CD4-positive, alpha-beta memory T cell (primary cell): ENCODE data around the gene HTD2. TPM values are rescaled to one million over a fixed set of nuclear protein-coding genes. Genes with fewer than 3 reads are reported as not detected.
"Not testable (repeated sequence)": the region's sequence is repeated elsewhere in the genome, so short reads cannot be mapped to it uniquely, and the experiment has no call there.

ENCODE experiments used
- CTCF ChIA-PET: fragments of 350-600 bp; sonication (Branson Sonifier 250); formaldehyde crosslinking; loops from one replicate; lab custom pipeline; 2021; ENCODE audit warnings: inconsistent platforms; ENCODE audit not compliant: partially characterized antibody; lab: Charles Lee
- POLR2A ChIA-PET: fragments of 350-600 bp; sonication (Branson Sonifier 250); formaldehyde crosslinking; loops from one replicate; lab custom pipeline; 2021; ENCODE audit not compliant: partially characterized antibody; lab: Charles Lee
- DNase-seq, 5 donors: peaks; one replicate each; pipeline versions ENCODE4 v3.0.0 to v3.0.0-alpha.2; 2020 to 2022; ENCODE audit warnings: mixed read lengths in 1 of 5
- H3K27ac ChIP-seq: one replicate; pipeline ENCODE4 v1.7.0; 2013; ENCODE audit warnings: low read depth, low read length
- H3K27me3 ChIP-seq: 2 replicates; pipeline ENCODE4 v1.7.0; 2013; ENCODE audit warnings: mild to moderate bottlenecking, low read length, moderate library complexity; ENCODE audit not compliant: insufficient read depth
- H3K36me3 ChIP-seq: 2 replicates; pipeline ENCODE4 v1.7.0; 2013; ENCODE audit warnings: mild to moderate bottlenecking, low read length, moderate library complexity; ENCODE audit not compliant: insufficient read depth
- H3K4me1 ChIP-seq: 2 replicates; pipeline ENCODE4 v1.7.0; 2013; ENCODE audit warnings: mild to moderate bottlenecking, low read length, moderate library complexity; ENCODE audit not compliant: insufficient read depth
- H3K4me3 ChIP-seq, 2 donors: one replicate each; pipeline ENCODE4 v1.7.0; 2013; ENCODE audit warnings: low read length in 2 of 2, mild to moderate bottlenecking in 1 of 2
- H3K9me3 ChIP-seq, 2 donors: one replicate each; pipeline ENCODE4 v1.7.0; 2013; ENCODE audit warnings: low read length in 2 of 2, control low read depth in 1 of 2; ENCODE audit not compliant: control insufficient read depth in 1 of 2
- H3K27ac Mint-ChIP-seq, 7 donors: one replicate each; pipeline ENCODE4 v1.8.0; 2020 to 2021; ENCODE audit warnings: mixed read lengths in 7 of 7, mild to moderate bottlenecking in 6 of 7, inconsistent platforms in 3 of 7, moderate library complexity in 3 of 7
- H3K27me3 Mint-ChIP-seq, 2 donors: one replicate each; pipeline ENCODE4 v1.8.0; 2020 to 2021; ENCODE audit warnings: mixed read lengths in 2 of 2
- H3K36me3 Mint-ChIP-seq, 2 donors: one replicate each; pipeline ENCODE4 v1.8.0; 2020 to 2021; ENCODE audit warnings: mixed read lengths in 2 of 2, inconsistent platforms in 1 of 2, mild to moderate bottlenecking in 1 of 2
- H3K4me1 Mint-ChIP-seq, 4 donors: one replicate each; pipeline ENCODE4 v1.8.0; 2020 to 2021; ENCODE audit warnings: mixed read lengths in 4 of 4, mild to moderate bottlenecking in 1 of 4
- H3K4me3 Mint-ChIP-seq, 8 donors: one replicate each; pipeline ENCODE4 v1.8.0; 2020 to 2021; ENCODE audit warnings: mixed read lengths in 8 of 8, mild to moderate bottlenecking in 7 of 8, moderate library complexity in 6 of 8, inconsistent platforms in 3 of 8
- H3K9me3 Mint-ChIP-seq, 8 donors: one replicate each; pipeline ENCODE4 v1.8.0; 2020 to 2021; ENCODE audit warnings: mixed read lengths in 8 of 8, mild to moderate bottlenecking in 5 of 8, inconsistent platforms in 3 of 8, moderate library complexity in 1 of 8
- intact Hi-C: fragments of 100-400 bp; cut with micrococcal nuclease; formaldehyde crosslinking; loops from one replicate; pipeline ENCODE4 v1.15.1; 2023
- polyA plus RNA-seq, 2 donors: library from polyadenylated mRNA; unstranded; fragments of 300-500 nt; fragmentation: Illumina TruSeq; gene quantifications; one replicate each; pipeline ENCODE4 v1.2.3, GENCODE V29; 2021
- total RNA-seq, 2 experiments: library from RNA; stranded (reverse); gene quantifications; one replicate each; pipeline ENCODE4 v1.2.3, GENCODE V29; 2021

Gene HTD2
- total and polyA plus RNA-seq, 4 experiments from 2014 or later: 9.2 to 28.8 (median 17.8) TPM

GRCh38 chr3:58336135-58336882 lies 30.0 kb downstream of the HTD2 start:
- H3K4me1 ChIP-seq: peaks cover 30% of the 10 kb centered on the region
- H3K4me1 Mint-ChIP-seq: peaks cover 23 to 49% (median 32%) of the 10 kb centered on the region in 4 donors

GRCh38 chr3:58337190-58337589 lies 30.9 kb downstream of the HTD2 start:
- H3K27me3 Mint-ChIP-seq: no peaks in the 10 kb centered on the region
- H3K36me3 Mint-ChIP-seq: peaks cover 15 to 17% of the 10 kb centered on the region in 2 donors
- H3K9me3 Mint-ChIP-seq: no peaks in the 10 kb centered on the region
- no peak overlapping the region for H3K4me3 Mint-ChIP-seq
- Histone ChIP-seq H3K9me3 (no peaks in the 10 kb centered on the region), H3K27ac (no peak overlapping the region), H3K4me1 (peaks cover 26% of the 10 kb centered on the region), H3K4me3 (no peak overlapping the region), H3K27me3 (no peaks in the 10 kb centered on the region), H3K36me3 (no peaks in the 10 kb centered on the region)
- no peak for DNase-seq
- H3K4me1 Mint-ChIP-seq: peaks cover 22 to 43% (median 28%) of the 10 kb centered on the region in 4 donors
- no peak overlapping the region for H3K27ac Mint-ChIP-seq
- POLR2A ChIA-PET: no interaction called here
- intact Hi-C loops: no loop called here
- CTCF ChIA-PET: interaction anchor here (0.7 to 6.2 kb wide), 6 partner anchors 15 to 195 kb away, joined by 3 to 47 read pairs (median 6); partner anchors contain the start of genes HTD2, KCTD6 and RPP14

More at GRCh38 chr3:58336135-58336882, 30.0 kb downstream of the HTD2 start:
- Mint-ChIP-seq H3K27me3 (no peaks in the 10 kb centered on the region), H3K4me3 (no peak overlapping the region), H3K9me3 (no peaks in the 10 kb centered on the region), H3K27ac (peak overlapping the region in 2 of 7 donors; percentile 19 to 42), H3K36me3 (peaks cover 14 to 15% of the 10 kb centered on the region in 2 donors)
- Histone ChIP-seq H3K36me3 (no peaks in the 10 kb centered on the region), H3K27me3 (no peaks in the 10 kb centered on the region), H3K4me3 (no peak overlapping the region), H3K27ac (no peak overlapping the region), H3K9me3 (no peaks in the 10 kb centered on the region)
- POLR2A ChIA-PET: interaction anchor here (1.5 to 1.6 kb wide), 2 partner anchors 13 to 30 kb away, joined by 4 read pairs; partner anchors contain the start of genes HTD2 and RPP14
- intact Hi-C loops: no loop called here
- no peak for DNase-seq
- CTCF ChIA-PET: interaction anchor here (0.8 to 6.2 kb wide), 8 partner anchors 10 to 196 kb away, joined by 3 to 47 read pairs (median 6); partner anchors contain the start of genes HTD2, KCTD6 and RPP14

GRCh38 chr3:58339146-58339545 lies 32.8 kb downstream of the HTD2 start:
- H3K27me3 Mint-ChIP-seq, H3K9me3 Mint-ChIP-seq, H3K4me3 ChIP-seq, H3K27ac ChIP-seq, DNase-seq, H3K4me3 Mint-ChIP-seq, H3K27me3 ChIP-seq, H3K27ac Mint-ChIP-seq, H3K9me3 ChIP-seq, H3K36me3 ChIP-seq, intact Hi-C loops: not testable (repeated sequence)
- ChIA-PET CTCF (interaction anchor here (1.6 kb wide), 1 partner anchor 33 kb away, joined by 7 read pairs; the partner anchor contains the start of genes HTD2 and RPP14), POLR2A (interaction anchor here (0.7 kb wide), 1 partner anchor 174 kb away, joined by 3 read pairs; no protein-coding TSS in a partner anchor)
- H3K36me3 Mint-ChIP-seq: peaks cover 17% of the 10 kb centered on the region in 2 donors
- H3K4me1 ChIP-seq: peaks cover 15% of the 10 kb centered on the region
- H3K4me1 Mint-ChIP-seq: peaks cover 17 to 34% (median 20%) of the 10 kb centered on the region in 4 donors

- no peaks in the 10 kb centered on the region for H3K9me3 ChIP-seq
- Mint-ChIP-seq H3K27me3 (no peaks in the 10 kb centered on the region), H3K36me3 (peaks cover 14 to 17% of the 10 kb centered on the region in 2 donors), H3K4me3 (no peak overlapping the region), H3K4me1 (peaks cover 5 to 24% (median 8%) of the 10 kb centered on the region in 4 donors), H3K9me3 (no peaks in the 10 kb centered on the region), H3K27ac (no peak overlapping the region)
- intact Hi-C loops: no loop called here
- ChIA-PET CTCF (interaction anchor here (1.0 to 1.3 kb wide), 2 partner anchors 16 to 34 kb away, joined by 3 to 4 read pairs; partner anchors contain the start of genes HTD2 and RPP14), POLR2A (no interaction called here)
- DNase-seq: no peak
- no peaks in the 10 kb centered on the region for H3K4me1 ChIP-seq
- H3K4me3 ChIP-seq: no peak overlapping the region
- no peaks in the 10 kb centered on the region for H3K27me3 ChIP-seq
- H3K36me3 ChIP-seq: no peaks in the 10 kb centered on the region
- no peak overlapping the region for H3K27ac ChIP-seq
These were observed 34.4 kb downstream of the HTD2 start for GRCh38 chr3:58340594-58341244.

GRCh38 chr3:58341376-58341775 lies 35.1 kb downstream of the HTD2 start:
- H3K9me3 Mint-ChIP-seq: no peaks in the 10 kb centered on the region
- no peaks in the 10 kb centered on the region for H3K27me3 Mint-ChIP-seq
- no peak overlapping the region for H3K27ac ChIP-seq
- POLR2A ChIA-PET: no interaction called here
- H3K4me1 ChIP-seq: no peaks in the 10 kb centered on the region
- H3K4me3 Mint-ChIP-seq: no peak overlapping the region
- no peak overlapping the region for H3K4me3 ChIP-seq
- CTCF ChIA-PET: interaction anchor here (1.0 to 1.3 kb wide), 2 partner anchors 17 to 35 kb away, joined by 3 to 4 read pairs; partner anchors contain the start of genes HTD2 and RPP14
- intact Hi-C loops: no loop called here
- no peak overlapping the region for H3K27ac Mint-ChIP-seq
- H3K36me3 ChIP-seq: no peaks in the 10 kb centered on the region
- H3K27me3 ChIP-seq: no peaks in the 10 kb centered on the region
- DNase-seq: no peak
- H3K4me1 Mint-ChIP-seq: peaks cover 2 to 17% (median 9%) of the 10 kb centered on the region in 4 donors
- H3K9me3 ChIP-seq: no peaks in the 10 kb centered on the region
- H3K36me3 Mint-ChIP-seq: peaks cover 14% of the 10 kb centered on the region in 2 donors

GRCh38 chr3:58342676-58343075 lies 36.4 kb downstream of the HTD2 start:
- H3K27ac Mint-ChIP-seq: no peak overlapping the region
- H3K4me1 ChIP-seq: no peaks in the 10 kb centered on the region
- POLR2A ChIA-PET: no interaction called here
- peaks cover 5 to 16% (median 8%) of the 10 kb centered on the region in 4 donors for H3K4me1 Mint-ChIP-seq
- H3K9me3 ChIP-seq: no peaks in the 10 kb centered on the region
- H3K9me3 Mint-ChIP-seq: no peaks in the 10 kb centered on the region
- H3K27ac ChIP-seq: no peak overlapping the region
- no peak overlapping the region for H3K4me3 ChIP-seq
- DNase-seq: no peak
- no peaks in the 10 kb centered on the region for H3K36me3 ChIP-seq
- no peak overlapping the region for H3K4me3 Mint-ChIP-seq
- H3K36me3 Mint-ChIP-seq: peaks cover 14 to 16% of the 10 kb centered on the region in 2 donors
- no peaks in the 10 kb centered on the region for H3K27me3 ChIP-seq
- no peaks in the 10 kb centered on the region for H3K27me3 Mint-ChIP-seq
- CTCF ChIA-PET: interaction anchor here (1.8 kb wide), 1 partner anchor 37 kb away, joined by 5 read pairs; the partner anchor contains the start of genes HTD2 and RPP14
- intact Hi-C loops: no loop called here

- no peaks in the 10 kb centered on the region for H3K27me3 ChIP-seq
- no peaks in the 10 kb centered on the region for H3K9me3 Mint-ChIP-seq
- CTCF ChIA-PET: no interaction called here
- no peaks in the 10 kb centered on the region for H3K36me3 ChIP-seq
- H3K27ac ChIP-seq: no peak overlapping the region
- peaks cover 12 to 17% of the 10 kb centered on the region in 2 donors for H3K36me3 Mint-ChIP-seq
- H3K4me1 ChIP-seq: peaks cover 9% of the 10 kb centered on the region
- POLR2A ChIA-PET: no interaction called here
- H3K9me3 ChIP-seq: no peaks in the 10 kb centered on the region
- H3K27me3 Mint-ChIP-seq: no peaks in the 10 kb centered on the region
- no peak overlapping the region for H3K27ac Mint-ChIP-seq
- intact Hi-C loops: no loop called here
- no peak for DNase-seq
- H3K4me3 ChIP-seq: no peak overlapping the region
- H3K4me3 Mint-ChIP-seq: no peak overlapping the region
- peaks cover 16 to 26% (median 20%) of the 10 kb centered on the region in 4 donors for H3K4me1 Mint-ChIP-seq
These were observed 39.1 kb downstream of the HTD2 start for GRCh38 chr3:58345457-58345856.
